IPS-NIHi7 (cell line): ENCODE measurements around the gene IGF2BP3.

Experiments used
- DNase-seq: peaks from one replicate; pipeline ENCODE4 v3.0.0; 2012; ENCODE audit warnings: mixed read lengths; ENCODE audit errors: extremely low spot score

IGF2BP3 gene

DNA sequence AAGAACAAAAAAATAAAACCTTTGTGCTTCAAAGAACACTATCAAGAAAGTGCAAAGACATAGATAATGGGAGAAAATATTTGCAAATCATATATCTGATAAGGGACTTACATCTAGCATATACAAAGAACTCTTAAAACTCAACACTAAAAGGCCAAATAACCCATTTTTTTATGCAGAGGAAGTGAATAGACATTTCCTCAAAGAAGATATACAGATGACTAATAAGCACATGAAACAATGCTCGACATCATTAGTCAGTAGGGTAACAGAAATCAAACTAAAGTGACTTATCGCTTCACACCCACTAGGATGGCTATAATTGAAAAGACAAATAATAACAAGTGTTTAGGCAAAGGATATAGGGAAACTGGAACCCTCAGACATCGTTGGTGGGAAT is 93.2 kb downstream of the IGF2BP3 start:
- DNase-seq: no peak

DNA sequence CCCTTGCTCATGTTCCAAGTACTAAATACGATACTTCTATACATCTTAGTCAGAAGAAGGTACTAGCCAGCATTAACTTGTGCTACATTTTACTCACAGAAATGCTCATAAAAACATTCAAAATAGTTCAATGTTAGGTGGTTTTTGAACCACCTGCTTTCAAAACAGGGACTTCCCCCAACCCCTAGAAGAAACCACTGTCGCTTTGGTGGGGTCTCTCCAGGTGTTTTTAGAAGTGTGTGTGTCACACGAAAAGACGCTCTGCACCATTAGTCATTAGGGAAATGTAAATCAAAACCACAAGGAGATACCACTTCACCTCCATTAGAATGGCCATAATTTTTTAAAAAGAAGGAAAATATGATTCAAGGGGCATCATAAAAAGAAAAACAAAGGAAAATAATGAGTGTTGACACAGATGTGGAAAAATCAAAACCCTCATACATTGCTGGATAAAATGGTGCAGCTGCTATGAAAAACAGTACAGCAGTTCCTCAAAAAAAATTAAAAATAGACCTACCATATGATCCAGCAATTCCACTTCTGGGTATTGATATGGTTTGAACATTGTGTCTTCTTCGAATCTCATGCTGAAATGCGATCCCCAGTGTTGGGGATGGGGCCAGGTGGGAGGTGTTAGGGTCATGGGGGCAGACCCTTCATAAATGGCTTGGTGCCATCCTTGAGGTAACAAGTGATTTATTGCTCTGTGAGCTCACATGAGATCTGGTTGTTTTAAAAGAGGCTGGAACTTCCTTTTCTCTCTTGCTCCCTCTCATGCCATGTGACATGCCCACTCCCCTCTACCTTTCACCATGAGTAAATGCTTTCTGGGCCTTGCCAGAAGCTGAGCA is 96.9 kb downstream of the IGF2BP3 start:
- no peak for DNase-seq

DNA sequence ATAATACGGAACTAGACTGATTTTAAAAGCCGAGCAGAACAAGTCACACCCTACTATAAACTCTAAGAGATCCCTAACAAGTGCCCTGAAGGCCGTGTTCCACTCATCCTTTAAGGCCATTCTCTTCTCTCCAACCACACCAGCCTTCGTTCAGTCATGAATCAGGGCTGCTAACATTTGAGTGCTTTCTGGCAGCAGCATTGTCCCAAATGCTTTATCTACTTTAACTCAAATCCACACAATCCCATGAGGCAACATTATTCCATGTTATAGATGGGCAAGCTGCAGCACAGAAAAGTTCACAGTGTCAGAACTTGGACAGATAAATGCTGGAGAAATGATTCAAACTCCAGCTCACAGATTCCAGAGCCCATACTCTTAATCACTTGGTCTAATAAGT is 97.7 kb downstream of the IGF2BP3 start:
- DNase-seq: no peak

DNA sequence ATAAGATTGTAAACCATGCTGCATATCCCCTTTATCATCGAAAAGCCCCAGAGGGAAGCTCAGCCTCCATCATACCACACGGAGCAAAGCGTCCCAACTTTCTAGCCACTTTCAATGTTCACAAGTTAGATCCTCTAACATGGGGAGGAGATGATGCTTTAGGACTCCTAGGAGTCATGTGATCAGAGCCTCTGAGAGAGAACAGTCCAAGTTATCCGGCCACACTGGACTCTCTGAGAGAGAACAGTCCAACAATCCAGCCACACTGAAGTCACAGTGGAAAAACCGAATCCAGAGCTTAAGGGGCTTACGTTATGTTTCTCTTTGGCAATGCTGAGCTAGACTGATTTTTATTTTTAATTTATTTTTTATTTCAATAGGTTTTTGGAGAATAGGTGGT is 98.6 kb downstream of the IGF2BP3 start:
- DNase-seq: no peak

DNA sequence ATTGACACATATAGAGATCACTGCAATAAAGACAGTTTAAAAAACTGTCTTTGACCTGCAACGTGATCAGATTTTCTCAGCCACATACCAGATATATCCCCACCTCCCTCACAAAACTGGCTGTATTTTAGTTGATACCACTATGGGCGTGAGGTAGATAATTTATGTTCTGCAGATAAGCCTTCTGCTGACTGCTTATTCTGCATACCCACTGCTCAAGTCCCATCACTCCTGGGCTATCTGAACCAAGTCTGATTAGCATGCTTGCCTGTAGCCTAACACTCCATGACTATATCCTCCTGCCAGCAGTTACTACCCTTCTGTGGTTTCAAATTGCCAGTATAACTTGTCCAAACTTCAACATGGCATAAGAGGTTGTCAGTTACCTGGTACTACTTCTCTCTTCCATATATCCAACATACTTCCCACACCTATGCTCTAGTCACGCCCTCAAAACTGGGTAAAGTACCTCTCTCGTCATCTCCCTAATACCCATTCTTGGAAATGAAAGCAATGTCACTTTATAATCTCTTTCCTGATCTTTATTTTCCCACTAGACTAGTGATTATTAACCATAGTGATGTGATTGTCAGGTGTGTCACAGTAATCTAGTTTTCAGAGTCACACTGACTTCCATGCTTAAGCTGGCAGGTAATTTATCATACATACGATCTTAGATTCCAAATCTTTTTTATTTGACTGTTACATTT is 100.4 kb downstream of the IGF2BP3 start:
- DNase-seq: no peak

DNA sequence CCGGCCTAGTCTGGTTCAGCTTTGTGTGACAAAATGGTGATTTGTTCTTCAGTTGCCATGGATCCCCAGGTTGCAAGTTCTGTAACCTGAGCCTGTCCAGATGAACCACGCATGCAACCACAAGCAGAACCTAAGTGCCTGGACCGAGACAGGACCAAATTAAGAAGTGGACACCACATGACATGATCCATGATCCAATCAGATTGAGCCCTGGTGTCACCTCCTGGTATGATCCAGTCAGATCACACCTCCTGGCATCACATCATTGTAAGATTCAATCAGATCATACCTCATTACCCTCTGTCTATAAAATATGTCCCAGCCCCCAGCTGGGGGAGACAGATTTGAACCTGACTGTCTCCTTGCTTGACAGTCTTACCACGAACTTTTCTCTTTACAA is 101.2 kb downstream of the IGF2BP3 start:
- DNase-seq: no peak

DNA sequence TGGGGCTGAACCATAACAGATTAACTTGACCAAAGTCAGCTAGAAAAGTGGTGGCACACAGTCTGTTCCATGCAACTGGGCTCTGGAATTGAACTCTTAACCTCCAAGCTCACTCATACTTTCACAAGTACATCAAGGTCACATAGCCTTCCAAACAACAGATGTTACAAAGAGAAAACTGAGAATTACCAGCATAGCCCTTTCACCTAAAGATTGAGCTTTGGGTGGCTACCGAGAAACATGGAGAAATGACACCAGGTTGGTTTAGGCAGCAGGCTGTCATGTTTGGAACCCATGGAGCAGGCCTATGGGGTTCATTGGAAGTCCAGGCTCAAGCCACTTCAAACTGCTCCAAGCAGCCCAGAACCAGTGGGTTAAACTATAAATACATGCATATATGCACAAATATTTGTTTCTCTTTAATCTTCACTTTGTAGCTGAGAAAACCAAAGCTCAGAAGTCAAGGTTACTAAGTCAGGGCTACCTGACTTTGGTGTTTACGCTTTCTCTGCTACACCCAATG is 112.1 kb downstream of the IGF2BP3 start:
- no peak for DNase-seq

DNA sequence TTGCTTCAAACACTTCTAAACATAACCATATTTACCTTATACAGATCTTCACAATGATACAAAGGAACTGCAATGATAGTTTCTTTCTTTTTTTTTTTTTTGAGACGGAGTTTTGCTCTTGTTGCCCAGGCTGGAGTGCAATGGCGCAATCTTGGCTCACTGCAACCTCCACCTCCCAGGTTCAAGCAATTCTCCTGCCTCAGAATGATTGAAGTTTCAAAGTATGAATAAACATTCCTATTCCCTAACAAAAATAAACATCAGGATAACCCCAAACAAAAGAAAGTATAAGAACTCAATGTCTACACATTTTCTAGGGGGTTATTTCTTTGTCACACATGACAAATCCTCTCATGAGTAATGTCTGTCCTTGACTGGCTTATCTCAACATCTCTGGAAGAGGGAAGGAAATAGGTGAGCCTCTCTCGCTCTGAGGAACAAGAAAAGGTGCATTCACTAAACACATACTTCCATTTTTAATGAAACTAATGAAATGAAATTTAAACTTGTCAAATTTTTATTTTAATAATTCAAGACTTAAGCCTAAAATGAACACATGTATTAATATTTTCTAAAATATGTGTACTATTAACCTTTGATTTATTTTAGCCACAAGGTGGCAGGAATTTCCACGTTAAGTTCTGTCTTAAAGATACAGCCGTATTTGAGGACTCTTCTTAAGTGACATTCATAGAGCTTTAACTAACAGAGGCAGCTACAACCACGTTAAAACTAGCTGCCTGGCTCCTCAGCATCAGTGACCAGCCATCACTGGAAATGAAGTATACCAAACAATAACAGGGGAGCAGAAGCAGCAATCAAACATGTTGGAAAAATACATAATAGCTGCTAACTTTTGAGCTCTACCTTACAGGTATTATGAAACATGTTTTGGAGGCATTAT is 112.8 kb downstream of the IGF2BP3 start:
- DNase-seq: no peak

DNA sequence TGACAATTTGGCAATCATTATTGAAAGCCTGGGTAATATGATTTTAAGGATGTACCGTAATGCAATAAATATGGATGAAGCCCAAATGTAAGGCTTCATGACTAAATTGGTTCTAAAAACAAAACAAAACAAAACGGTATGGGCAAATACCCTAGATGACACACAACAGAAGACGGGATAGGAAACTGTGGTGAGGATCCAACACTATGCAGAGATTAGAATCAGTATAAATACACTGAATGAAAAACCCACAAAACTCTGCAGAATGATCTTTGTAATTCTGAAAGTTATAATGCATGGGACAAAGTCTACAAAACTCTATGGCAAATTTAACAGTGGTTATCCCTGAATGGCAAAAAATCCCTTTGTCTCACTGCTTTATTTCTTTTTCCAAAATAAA is 113.6 kb downstream of the IGF2BP3 start:
- DNase-seq: no peak

DNA sequence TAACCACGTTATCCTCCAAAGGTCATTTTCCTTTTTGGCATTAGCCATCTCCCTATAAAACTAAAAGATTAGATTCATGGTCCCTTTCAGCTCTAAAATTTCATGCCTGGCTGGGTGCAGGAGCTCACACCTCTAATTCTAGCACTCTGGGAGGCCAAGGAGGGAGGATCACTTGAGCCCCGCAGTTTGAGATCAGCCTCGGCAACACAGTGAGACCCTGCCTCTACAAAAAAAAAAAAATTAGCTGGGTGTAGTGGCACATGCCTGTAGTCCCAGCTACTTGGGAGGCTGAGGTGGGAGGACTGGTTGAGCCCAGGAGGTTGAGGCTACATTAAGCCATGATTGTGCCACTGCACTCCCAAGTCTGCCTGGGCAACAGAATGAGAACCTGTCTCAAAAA is 114.1 kb downstream of the IGF2BP3 start:
- no peak for DNase-seq

DNA sequence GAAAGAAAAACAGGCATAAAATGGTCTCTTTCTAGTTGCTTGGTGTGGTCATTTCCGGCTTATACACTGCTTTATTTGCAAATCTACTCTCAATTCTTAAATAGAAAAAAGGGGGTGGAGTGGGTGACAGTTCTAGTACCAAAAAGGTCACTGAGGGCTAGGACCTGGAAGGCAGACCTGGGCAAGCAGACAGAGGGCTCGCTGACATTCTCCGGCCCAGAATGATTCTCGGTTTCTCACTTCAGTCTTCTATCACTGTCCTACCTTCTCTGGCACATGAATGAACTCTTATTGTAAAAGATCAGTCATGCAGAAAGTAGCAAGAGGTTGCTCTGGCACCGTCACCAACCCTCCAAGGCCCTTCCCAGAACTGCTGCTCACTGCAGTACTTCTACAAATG is 117.1 kb downstream of the IGF2BP3 start:
- no peak for DNase-seq

DNA sequence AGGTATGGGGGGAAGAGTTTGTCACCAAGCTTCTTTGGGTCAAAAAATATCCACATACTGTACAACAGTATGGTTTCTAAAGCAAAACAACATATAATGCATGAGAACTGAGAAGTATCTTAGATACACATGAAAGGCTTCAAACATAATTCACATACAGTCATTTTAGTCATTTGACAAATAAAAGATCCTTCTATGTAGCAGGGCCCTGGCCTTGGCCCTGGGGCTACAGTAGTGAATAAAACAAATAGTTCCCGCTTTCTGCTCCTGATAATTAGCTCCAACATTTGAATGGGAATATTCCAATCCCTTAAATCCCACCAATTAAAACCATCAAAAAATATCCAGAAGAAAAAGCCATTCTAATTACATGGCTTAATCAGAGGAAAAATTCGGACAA is 119.8 kb downstream of the IGF2BP3 start:
- no peak for DNase-seq

DNA sequence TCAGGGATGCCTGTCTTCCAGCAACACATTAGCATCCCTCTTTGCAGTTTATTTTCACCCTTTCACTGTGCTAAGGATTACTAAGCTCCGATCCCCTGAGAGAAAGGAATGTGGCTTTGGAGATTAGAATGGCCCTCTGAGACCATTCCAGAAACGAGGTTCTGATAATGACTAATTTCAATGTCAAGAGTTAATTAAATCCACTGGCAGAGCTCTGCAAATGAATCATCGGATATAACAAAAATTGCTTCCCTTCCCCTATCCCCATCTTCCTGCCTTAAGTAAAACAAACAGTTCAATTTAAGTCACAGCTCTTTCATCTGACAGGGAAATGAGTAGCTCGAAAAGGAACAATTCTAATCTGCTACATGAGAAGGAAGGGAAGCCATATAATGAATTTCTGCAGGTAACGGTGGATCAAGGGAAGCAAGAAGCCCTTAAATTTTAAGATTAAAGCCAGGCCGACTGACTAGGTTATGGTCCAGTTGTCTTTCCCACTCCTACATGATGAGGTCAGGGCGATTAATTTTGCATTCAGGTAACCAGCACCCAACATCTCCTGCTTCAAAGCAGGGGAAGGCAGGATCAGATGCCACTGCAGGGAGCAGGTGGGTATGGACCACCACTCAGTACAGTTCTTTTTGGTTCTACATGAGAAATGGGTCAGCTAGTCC is 120.7 kb downstream of the IGF2BP3 start:
- DNase-seq: peak; percentile 39

DNA sequence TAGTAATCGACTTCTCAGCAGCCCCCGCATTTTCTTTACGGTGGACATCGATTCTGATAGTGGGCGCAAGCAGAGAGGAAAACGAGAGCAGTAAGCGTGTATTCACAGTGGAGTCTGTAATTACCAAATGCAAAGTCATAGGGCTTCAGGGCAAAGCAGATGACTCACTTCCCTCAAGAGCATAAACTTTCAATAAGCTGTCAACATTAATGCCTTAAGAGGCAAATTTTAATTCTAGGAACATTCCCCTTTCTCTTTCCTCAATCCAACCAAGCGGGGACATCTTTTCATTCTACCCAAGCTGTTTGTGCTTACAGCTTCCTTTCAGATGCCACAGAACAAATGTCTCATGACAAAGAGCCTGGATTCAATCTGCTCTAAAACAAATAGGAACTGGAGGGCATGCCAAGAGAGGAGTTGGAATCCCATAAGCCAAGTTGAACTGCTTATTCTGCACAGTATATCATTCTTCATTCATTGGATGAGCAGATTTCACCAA is 122.6 kb downstream of the IGF2BP3 start:
- DNase-seq: no peak

DNA sequence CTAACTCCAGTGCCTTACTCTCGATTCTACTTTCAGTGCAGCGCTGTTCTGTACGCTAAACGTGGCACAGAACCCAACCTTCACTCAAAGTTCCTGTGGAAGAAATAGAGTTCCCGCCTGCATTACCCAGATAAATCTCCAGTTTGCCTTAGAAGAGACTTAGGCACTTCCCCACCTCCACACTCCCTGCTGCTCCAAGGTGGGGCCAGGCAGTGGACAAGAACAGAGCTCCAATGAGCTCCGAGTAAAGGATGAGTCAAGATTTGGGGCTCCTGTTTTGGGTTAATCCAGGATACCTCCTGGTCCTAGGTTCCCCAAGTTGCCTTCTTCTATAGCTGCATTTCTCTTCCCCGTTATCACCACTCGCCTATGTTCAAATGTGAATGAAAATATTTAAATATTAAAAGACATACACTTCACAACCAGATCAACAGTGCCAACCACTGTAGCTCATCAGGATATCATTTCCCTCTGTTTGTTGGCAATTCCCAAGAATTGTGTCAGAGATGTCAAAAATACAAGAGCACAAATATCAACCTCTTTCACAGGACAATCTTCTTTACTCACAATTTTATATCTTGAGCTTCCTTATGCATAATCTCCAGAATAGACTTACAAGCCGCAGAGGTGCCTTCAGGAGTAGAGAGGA is 123.1 kb downstream of the IGF2BP3 start:
- DNase-seq: no peak

DNA sequence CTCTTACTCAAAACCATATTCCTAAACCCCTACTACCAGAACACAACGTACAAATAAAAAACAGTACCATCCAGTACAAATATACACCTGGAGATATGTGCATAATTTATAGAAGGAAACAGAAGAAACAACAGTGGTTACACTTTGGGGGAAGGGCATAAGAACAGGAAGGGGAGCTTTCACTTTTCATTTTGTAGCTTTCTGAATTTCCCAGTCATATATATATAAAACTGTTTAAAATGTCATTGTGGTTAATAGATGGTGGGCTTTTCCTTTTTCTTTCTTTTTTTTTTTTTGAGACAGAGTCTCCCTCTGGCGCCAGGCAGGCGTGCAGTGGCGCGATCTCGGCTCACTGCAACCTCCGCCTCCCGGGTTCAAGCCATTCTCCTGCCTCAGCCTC is 124.0 kb downstream of the IGF2BP3 start:
- no peak for DNase-seq

DNA sequence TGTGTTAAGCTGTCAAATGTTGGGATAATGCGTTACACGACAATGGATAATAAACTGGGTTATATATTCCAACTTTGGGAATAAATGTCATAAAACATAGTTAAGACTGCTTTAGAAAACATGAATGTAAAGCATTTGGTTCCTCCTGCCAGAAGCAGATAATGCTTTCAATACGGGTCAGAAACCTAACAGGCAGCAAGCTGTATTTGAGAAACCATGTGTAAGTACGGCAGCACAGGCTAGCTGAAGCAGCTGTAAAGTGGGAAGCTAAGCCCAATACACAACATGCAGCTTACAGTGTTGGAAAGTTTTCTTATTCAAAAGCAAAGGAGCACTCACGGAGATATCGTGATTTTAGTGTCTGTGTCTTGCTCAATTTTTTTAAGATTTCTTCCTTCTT is 124.7 kb downstream of the IGF2BP3 start:
- DNase-seq: no peak

DNA sequence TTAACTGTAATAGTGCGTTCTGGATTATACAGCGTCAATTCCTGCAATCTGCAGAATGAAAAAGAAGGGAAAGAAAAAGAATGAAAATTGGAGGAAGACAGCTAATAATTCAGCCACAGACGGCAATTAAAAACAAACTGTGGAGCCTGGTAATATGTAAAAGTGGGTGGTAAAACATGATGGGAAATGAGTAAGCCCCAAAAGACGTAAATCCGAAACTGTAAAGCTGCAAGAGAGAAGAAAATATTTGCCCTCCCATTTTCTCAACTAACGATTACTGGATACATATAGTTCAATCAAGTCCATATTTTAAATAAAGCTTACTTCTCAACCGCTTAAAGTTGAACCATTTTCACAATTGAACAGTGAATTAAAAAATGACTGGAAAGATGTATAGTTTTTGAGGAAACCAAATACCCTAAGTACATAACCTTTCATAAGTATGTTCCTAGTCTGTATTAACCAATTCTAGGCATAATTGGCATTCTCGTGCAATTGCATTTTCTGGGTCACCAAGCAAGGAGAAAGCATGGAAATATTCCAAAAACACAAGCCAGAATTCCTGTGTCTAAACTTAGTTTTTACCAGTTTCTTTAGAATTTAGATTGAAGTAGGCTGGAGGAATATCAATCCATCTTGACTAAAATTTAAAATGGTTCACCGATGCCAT is 126.3 kb downstream of the IGF2BP3 start:
- no peak for DNase-seq

DNA sequence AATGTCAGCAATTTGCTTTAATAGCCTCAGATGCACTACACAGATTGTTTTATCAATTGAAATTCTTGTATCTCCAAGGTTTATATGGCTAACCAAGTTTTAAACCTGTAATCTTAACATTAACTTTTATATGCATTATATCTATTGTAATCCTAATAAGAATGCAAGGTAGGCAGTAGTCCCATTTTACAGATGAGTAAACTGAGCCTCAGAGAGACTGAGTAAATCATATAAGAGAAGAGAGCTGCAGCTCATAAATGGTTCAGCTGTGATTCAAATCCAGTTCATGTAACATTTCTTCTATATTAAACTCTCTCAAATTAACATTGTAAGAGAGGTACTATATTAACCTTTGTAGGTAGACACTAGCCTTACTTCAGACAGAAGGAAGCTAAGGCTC is 127.2 kb downstream of the IGF2BP3 start:
- DNase-seq: no peak
